Fibroblast of lung (primary cell): ENCODE data around the gene TXLNB.
"Not testable (repeated sequence)": the region's sequence is repeated elsewhere in the genome, so short reads cannot be mapped to it uniquely, and the experiment has no call there.

Source experiments
- CTCF ChIP-seq, 2 donors: IDR thresholded peaks in 1 of 2; conservative IDR thresholded peaks in 1 of 2; 1 replicate in 1 of 2; 2 replicates in 1 of 2; pipeline ENCODE4 v1.5.1; 2011 to 2012; ENCODE audit warnings: low read length in 2 of 2, control low read depth in 1 of 2, inconsistent platforms in 1 of 2, low read depth in 1 of 2, mild to moderate bottlenecking in 1 of 2
- EZH2 ChIP-seq: IDR thresholded peaks from 2 replicates; pipeline ENCODE4 v1.5.1; 2012; ENCODE audit warnings: low read length, control low read depth, mild to moderate bottlenecking; ENCODE audit errors: missing control alignments

- not testable (repeated sequence) for TF ChIP-seq CTCF (conservative IDR thresholded peaks at IDR 0.05 in 1 of 2, IDR thresholded peaks at IDR 0.05 in 1 of 2; ENCODE audit: low read depth in 1 of 2, low read length in 2 of 2); EZH2
Measured at GRCh38 chr6:139234193-139234592, 57.6 kb downstream of the TXLNB start.
